ENCODE data around the gene KCTD21.
"Not testable (repeated sequence)": the region's sequence is repeated elsewhere in the genome, so short reads cannot be mapped to it uniquely, and the experiment has no call there.

KCTD21 gene, protein sequence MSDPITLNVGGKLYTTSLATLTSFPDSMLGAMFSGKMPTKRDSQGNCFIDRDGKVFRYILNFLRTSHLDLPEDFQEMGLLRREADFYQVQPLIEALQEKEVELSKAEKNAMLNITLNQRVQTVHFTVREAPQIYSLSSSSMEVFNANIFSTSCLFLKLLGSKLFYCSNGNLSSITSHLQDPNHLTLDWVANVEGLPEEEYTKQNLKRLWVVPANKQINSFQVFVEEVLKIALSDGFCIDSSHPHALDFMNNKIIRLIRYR

DNA sequence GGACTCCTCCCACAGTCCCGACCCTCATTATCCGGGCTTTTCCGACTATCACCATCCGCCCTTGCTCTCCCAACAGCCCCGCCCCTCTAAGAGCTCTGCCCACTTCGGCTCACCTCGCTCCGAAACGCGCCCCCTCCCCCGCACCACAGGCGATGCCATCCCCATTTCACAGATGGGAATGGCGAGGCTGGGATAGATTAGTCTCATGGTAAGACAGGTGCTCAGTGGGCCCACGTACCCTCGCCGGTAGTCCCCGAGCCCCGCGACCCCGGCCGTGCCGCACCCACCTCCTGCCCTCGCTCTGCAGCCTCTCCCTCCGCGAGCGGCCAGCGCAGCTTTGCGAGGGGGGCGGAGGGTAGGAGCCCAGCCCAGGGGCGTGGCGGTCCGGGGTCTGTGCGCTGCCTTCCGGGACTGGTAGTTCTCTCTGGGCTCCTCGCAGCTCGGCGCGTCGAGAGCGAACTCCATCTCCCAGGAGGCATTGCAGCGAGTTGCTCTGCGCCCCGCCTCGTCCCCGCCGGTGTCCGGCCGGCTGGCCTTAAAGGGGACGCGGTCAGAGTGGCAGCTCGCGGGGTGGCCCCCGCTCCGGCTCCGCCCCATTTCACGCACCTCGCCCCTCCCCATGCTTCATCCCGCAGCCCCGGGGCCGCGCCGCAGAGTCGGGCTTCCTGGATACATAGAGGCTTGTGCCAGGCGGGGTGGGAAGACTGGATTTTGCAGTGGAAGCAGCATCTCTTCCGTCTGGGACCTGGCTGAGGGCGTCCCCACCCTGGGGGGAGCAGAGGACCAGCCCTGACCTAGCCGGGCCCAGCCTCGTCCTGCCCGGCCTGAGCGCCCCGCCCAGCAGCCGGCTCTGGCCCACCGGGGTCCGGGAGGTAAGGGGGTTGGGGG is at the start of gene KCTD21, which contains the start of gene USP35:
Gene KCTD21, minus strand, starts transcription at position 341 of the 888 bp plus-strand sequence. CDS start 14,072 bp downstream, outside the sequence.
Gene USP35, plus strand, starts transcription at position 634 of the 888 bp plus-strand sequence. CDS start 7,327 bp downstream, outside the sequence.
- DNase-seq = peak; percentile 95 to 98 (median 95)

DNA sequence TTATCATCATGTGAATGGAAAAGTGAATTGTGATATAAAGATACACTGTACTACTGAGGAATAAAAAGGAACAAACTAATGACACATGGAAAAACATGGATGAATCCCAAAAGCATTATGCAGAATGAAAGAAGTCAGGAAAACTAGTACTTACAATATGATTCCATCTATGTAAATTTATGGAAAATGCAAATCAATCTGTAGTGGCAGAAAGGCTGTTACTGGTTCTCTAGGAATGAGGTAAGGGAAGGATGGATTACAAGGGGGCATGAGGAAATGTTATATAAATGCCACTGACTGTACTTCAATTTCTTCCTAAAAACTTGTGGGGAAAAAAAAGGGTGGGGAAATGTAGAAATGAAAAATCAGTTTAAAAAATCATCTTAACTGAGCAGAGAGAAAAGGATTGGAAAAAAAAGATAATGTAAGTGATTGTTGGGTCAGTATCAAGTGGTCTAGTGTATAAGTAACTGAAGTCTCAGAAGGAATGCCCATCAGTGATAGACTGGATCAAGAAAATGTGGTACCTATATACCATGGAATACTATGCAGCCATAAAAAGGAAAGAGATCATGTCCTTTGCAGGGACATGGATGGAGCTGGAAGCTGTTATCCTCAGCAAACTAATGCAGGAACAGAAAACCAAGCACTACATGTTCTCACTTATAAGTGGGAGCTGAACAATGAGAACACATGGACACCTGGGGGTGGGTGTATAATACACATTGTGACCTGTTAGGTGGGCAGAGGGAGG is 49.0 kb upstream of the KCTD21 start:
- DNase-seq = no peak

DNA sequence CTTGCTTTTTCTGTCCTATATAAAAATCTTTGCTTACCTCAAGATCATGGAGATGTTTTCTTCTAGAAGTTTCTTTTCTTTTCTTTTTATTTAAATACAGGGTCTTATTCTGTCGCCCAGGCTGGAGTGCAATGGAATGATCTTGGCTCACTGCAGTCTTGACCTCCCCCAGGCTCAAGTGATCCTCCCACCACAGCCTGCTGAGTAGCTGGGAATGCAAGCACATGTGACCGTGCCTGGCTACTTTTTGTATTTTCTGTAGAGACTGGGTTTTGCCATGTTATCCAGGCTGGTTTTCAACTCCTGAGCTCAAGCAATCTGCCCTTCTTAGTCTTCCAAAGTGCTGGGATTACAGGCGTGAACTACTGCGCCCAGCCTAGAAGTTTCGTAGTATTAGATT is 45.6 kb upstream of the KCTD21 start:
- no peak for DNase-seq

DNA sequence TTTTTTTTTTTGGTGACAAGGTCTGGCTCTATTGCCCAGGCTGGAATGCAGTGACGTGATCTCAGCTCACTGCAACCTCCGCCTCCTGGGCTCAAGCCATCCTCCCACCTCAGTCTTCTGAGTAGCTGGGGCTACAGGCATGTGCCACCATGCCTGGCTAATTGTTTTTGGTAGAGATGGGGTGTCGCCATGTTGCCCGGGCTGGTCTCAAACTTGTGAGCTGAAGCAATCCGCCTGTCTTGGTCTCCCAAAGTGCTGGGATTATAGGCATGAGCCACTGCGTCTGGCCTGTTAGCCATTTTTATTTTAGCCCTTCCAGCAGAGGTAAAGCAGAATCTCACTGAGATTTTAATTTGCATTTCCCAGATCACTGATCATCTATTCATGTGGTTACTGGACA is 44.6 kb upstream of the KCTD21 start:
- not testable (repeated sequence) for DNase-seq

DNA sequence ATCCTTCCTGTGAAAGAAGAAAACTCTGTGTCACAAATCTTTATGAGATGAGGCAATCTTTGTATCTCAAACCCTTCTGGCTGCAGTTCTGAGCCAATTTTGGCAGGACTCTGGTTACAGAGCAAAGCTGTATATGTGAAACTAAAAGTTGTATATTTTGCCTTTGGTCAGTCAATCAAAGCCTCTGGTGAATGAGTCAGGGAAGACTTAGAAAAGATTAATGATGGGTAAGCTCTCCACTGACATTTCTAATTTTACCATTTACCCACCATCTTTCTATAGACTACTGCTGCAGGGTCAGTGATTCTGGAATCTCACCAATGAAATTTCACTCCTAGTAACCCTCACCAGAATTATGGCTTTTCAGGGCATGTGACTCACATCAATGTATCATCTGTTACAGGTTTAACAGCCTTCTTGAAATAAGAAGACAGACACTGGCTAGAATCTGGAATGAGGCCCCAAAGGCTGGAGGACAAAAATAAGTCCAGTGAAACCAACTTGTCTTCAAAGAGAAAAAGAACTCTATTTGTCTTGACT is 43.6 kb upstream of the KCTD21 start:
- no peak for DNase-seq

DNA sequence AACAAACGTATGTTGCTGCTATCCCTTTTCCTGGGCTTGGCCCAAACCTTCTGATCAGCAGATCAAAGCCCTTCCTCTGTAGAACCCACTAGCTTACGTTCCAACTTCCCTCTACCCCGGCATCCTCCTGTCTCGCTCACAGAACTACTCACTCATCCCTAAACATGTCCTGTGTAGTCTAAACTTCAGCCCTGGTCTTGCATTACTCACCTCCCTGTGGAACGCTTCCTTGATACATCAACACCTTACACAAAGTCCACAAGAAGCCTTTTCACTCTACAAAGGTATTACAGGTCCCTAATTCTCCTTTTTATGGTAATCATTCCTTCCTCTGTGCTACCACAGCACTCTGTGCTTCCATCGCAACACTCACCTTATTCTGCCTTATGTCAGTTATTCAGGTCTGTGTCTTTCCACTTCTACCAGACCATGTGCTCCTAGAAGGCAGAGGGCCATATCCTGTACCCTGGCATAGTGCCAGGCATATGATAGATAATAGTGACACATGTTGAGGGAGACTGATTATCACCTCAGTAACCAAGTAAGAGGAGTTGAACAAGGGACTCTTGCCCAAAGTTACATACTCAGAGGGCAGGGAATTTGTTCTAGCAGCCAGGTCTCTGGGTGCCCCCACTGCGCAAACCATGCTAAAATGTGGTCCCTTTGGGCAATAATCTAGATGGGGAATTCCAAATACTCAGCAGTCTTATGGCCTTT is 41.9 kb upstream of the KCTD21 start:
- DNase-seq = peak in 1 of 3 experiments; percentile 42

DNA sequence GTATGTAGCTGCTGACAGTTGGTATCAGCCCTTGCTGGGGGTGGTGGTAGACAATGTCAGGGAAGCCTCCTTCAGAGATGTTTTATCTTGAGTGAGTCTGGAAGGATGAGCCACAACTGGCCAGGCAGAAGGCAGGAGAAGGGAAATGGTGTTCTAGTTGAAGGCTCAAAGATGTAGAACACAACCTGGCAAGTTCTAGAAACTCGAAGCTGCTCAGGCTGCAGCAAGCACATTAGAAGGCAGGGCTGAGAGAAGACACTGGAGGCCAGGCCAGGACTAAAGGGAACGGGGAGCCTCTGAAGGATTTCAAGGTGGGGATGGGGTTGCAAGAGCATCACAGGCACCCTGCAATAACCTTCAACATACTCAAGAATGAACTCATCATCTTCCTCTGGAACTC is 40.7 kb upstream of the KCTD21 start:
- DNase-seq = no peak

DNA sequence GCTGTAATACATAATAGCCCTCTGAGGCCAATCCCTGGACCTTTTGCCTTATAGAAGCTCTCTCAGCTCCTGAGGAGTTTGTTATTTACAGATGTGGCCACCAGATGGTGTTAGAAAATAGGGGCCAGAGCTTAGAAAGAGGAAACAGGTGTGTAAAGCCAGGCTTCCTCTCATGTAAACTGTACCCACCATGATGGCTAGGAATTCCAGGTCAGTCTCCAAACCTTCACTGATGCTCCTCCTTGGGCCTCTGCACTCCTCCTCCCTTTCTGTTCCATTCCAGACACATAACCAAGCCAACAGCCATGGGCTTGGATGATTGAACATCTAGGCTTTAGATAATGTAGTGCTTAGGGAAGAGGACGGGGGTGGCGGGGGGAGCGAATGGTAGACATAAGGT is 40.0 kb upstream of the KCTD21 start:
- peak; percentile 67 to 91 (median 74) for DNase-seq

DNA sequence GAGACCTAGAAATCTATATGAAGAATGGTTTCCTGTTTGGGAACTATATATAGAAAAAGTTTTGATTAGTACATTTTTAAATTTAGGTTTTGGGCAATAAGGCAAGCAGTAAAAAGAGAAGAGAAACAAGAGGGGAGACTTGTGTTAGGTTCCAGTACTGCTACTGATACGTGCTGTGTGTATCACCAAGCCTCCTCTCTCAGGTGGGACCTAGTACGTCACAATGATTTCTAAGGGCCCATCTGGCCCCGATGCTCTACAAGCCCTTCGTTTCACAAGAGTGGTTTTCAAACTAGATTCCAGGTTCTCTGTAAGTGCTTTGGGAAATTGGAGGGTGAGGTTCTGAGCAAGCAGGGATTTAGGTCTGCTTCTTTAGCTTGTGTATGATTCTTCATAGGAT is 39.5 kb upstream of the KCTD21 start:
- DNase-seq = no peak

DNA sequence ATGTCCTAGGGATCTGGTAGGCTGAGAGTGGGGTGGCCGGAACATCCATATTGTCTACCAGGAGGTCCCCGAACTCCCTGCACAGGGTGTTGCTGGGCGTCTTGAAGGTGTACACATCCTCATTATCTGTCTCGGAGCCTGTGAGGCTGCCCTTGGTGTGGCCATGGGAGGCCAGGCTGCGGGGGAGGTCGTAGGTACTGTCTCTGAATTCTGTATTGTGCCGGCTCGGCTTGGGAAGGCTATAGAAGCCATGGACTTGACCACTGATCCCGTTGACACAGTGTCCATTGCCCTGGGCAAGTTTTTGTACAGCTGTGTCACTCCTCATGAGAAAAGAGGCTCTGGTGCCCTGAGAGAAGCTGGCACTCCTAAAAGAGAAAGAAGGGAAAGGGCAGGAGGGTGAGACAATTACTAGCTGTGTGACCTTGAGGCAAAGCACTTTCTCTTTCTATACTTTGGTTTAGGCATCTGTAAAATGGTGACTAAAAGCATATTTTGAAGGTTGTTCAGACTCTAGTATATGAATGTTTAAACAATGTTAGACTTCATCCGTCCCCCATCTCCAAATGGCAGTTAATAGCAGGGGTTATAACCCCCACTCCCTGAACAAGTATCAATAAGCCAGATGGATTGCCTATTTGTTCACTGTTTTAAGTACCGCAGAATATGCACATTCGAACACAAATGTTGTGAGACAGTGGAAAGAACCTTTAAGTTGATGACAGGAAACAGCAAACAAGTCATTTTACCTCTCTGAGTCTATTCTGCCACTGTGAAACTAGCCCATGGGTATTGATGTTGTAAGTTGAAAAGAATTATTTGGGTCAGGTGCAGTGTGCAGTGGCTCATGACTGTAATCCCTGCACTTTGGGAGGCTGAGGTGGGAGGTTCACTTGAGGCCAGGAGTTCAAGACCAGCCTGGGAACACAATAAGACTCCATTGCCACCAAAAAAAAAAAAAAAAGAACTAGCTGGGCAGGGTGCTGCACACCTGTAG is 38.6 kb upstream of the KCTD21 start:
- DNase-seq = no peak

DNA sequence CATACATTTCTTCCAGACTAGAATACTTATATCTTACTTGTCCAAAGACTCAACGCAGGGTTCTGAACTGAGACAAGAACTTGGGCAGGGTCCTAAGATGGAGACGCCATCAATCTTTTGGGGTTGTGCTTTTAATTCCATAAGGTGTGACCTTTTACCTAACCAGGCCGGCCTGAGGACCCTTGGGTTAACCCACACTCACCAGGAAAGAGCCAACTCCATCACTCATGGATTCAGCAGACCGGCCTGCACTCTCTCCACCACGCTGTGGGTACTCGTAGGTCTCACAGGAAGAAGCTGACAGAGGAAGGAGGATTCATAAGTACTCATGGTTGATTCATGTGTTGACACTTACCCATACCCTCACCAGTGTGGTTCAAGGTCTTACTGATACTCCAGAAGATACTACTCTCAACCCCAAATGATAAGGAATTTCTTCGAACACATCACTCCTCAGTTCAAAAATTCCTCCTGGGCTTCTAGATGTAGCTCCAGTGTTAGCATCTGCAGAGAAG is 36.5 kb upstream of the KCTD21 start:
- no peak for DNase-seq

DNA sequence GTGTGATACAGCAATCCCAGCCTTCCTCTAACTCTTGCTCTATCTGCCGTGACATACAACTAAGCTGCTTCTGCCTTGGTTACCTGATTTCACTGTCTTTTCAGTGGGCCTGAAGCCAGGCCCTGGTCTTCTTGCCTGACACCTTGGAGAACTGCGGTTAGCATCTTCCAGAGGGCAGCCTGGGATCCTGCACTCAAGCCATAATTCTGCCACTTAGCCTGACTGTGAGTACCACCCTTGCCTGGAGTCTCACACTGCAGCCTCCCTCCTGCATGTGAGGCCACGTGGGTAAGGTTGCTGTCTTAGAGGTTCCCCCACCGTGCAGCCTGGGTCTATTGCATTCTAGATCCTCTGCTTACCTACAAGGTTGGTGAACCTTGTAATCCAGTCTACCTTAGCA is 36.1 kb upstream of the KCTD21 start:
- no peak for DNase-seq

DNA sequence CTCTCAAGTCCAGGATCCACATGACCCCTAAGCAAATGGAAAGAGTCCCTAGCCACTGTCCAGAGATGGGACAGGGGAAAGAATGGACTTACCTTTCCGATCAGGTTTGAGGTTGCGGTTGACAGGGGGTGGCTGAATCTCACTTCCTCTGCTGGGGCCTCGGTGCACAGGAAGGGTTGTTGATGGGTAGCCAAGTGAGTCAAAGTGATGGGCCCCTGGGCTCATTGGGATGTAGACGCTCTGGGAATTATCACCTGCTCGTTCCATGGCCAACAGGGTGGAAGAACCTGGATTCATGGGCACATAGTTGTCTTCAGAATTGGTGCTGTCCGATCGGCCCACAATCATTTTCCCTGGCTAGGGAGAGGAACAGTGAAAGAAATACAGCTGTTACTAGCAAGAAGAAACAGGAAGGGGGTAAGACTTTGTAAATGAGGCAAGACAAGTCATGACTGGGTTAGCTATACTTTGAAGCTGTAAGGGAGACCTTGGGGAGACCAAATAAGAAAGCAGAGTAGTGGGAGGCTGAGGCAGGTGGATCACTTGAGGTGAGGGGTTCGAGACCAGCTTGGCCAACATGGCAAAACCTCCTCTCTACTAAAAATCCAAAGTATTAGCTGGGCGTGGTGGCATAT is 35.0 kb upstream of the KCTD21 start:
- DNase-seq = no peak

DNA sequence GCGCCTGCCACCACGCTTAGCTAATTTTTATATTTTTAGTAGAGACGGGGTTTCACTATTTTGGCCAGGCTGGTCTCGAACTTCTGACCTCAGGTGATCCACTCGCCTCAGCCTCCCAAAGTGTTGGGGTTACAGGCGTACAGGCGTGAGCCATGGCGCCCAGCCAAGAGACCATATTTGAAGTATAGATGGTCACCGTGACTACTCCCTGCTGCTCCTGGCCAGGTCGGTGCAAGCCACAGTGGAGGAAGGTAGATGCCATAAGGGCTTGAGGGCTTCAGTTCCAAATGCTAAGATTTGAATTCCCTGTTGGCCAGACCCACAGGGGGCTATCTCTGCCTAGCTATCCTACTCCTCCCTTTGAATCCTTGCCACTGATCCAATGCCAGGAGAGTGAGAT is 34.3 kb upstream of the KCTD21 start:
- DNase-seq = not testable (repeated sequence)

DNA sequence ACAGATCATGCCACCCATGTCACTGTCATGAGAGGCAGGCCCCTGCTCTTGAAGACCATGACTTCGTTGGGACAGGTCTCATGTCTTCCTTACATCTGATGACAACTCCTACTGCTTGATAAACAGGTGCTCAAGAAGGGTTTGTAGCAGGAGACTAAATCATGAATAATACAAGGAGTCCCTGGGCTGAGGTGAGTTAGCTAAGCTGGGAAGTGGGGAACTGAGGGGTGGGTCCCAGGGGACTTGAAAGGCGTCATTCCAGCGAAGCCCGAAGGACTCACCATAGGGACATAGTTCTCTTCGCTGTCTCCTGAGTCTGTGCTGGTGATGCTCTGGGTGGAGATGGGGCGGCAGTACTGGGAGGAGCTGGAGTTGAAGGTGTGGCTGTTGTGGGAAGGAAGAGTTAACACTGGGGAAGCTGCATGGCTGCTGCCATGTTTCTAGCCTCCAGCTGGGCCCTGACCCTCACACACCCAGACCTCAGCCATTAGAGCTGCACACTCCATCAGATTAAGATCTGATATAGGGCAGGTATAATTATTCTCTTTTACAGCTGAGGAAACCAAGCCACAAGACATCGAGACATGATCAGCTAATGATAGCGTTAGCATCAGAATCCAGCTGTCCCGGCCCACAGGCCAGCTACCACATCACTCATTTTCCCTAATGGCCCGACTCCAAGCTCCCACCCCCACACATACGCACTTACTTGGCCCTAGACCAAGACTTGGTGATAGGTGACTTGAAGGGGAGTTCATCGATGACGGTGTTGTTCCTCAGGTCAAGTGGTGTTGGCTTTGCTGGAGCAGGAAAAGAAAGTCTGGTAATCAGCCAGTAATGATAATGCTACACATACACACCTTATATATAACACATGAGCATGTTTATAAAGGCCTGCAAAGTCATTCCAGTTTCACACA is 33.2 kb upstream of the KCTD21 start:
- no peak for DNase-seq

DNA sequence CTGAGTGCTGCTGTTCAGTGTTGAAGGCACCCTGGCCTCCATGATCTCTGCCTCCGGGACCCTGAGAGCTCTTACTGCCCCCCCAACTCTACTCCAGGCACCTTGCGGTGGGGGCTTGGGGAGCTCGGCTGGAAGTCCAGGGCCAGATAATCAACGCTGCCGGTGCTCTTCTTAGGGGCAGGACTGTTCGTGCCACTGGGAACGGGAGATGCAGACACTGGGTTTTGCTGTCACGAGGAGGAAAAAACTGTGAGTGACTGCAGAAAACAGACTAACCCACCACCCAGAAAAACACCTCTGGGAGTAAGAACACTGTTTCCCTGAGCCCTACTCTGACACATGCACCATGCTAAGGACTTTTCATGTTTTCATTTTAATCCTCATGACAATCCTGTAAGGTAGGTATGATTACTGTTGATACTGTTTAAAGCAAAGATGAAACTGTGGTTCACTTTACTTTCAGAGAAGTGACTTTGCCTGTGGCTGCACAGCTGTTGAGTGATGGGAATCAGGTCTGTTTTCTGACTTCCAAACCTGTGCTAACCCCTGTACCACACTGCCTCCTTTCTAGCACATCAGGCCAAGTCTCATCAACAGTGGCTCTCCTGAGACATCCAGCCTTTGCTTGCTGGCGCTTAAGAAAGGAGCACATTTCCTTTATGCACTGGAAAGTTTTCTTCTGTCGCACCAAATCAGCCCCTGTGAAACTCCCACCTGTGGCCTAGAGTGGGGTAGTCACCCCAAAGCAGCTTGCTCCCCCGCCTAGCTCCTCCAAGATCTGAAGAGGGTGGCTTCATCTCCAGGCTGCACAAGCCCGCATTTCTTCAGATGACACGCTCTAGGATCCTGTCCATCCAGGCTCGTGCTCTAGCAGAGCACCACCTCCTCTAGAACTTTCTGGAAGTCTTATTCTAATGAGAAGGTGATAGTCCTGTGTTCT is 32.1 kb upstream of the KCTD21 start:
- no peak for DNase-seq

DNA sequence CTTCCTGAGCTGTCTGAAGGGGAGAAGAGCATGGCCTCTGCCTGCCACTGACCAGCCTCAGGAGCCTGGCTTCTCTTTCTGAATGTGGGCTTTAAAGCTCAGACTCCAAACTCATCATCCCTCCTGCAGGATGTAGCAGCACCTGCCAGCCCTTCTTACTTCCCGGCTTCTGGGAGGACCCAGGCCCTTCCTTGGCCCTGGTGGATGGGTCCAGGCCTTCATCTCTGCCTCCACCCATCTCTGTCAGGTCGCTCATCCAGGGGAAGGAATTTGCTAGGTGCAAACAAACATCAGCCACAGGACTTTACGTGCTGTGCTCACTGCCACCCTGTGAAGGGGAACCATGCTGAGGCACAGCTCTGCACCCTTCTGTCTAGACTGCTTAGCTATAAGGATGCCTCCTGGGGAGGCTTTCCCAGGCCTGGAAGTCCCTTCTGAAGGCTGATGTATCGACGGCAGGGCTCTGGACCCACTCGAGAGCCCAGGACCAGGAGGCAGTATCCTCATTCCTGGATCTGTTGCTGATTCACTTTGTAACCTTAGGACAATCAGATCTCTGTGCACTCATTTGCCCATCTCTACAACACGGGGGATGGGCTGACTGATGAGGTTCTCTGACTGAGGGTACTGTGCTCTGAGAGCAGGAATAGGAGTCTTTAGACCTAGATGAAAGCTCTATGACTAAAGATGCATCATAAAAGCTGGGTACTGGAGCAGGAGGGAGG is 31.2 kb upstream of the KCTD21 start:
- no peak for DNase-seq

Measured in NCI-H1417 (cell line).